B cell (primary cell): Measurements from ENCODE around the gene PSME3. TPM values are rescaled to one million over a fixed set of nuclear protein-coding genes. Genes with fewer than 3 reads are reported as not detected.

Experiments used
- ATAC-seq: fragments of 200-7000 bp; cut with Tn5 transposase; one replicate; pipeline ENCODE4 v1.10.0; 2021; ENCODE audit warnings: low read depth, mild to moderate bottlenecking, moderate number of reproducible peaks, moderate library complexity
- CTCF ChIA-PET: fragments of 350-600 bp; sonication (Branson Sonifier 250); formaldehyde crosslinking; loops from one replicate; lab custom pipeline; 2021; ENCODE audit warnings: antibody characterized with exemption, inconsistent platforms; lab: Charles Lee
- POLR2A ChIA-PET: fragments of 350-600 bp; sonication (Branson Sonifier 250); formaldehyde crosslinking; loops from one replicate; lab custom pipeline; 2021; ENCODE audit warnings: antibody characterized with exemption; lab: Charles Lee
- DNase-seq: peaks from one replicate; pipeline ENCODE4 v3.0.0; 2013
- H2AFZ ChIP-seq: 2 replicates; pipeline ENCODE4 v1.6.1; 2012; ENCODE audit warnings: mild to moderate bottlenecking, low read depth, low read length; ENCODE audit not compliant: insufficient read depth, poor library complexity, severe bottlenecking
- H3K27ac ChIP-seq, 2 donors: 1 replicate in 1 of 2; 2 replicates in 1 of 2; pipeline ENCODE4 v1.5.1; 2012 to 2013; ENCODE audit warnings: low read length in 2 of 2, mild to moderate bottlenecking in 2 of 2, moderate library complexity in 1 of 2
- H3K27me3 ChIP-seq, 4 experiments: fragments of 200-600 bp in 1 of 4; sonication (generic) in 1 of 4; replicated peaks in 1 of 4; 1 replicate in 2 of 4; 2 replicates in 2 of 4; pipeline versions ENCODE4 v1.6.1 to v1.7.0; 2013 to 2016; ENCODE audit warnings: low read length in 3 of 4, mild to moderate bottlenecking in 2 of 4, mixed read lengths in 1 of 4, moderate library complexity in 1 of 4; ENCODE audit not compliant: insufficient read depth in 4 of 4, control insufficient read depth in 3 of 4; ENCODE audit errors: control extremely low read depth in 1 of 4
- H3K36me3 ChIP-seq, 2 experiments: replicated peaks in 1 of 2; 1 replicate in 1 of 2; 2 replicates in 1 of 2; pipeline versions ENCODE4 v1.6.1 to v1.7.1; 2013; ENCODE audit warnings: low read length in 1 of 2; ENCODE audit not compliant: insufficient read depth in 2 of 2, control insufficient read depth in 1 of 2; ENCODE audit errors: control extremely low read depth in 1 of 2, extremely low read depth in 1 of 2
- H3K4me1 ChIP-seq, 2 donors: fragments of 200-600 bp in 1 of 2; sonication (generic) in 1 of 2; 1 replicate in 1 of 2; 2 replicates in 1 of 2; pipeline versions ENCODE4 v1.5.1 to v1.6.1; 2013 to 2017; ENCODE audit warnings: low read length in 2 of 2; ENCODE audit not compliant: control insufficient read depth in 2 of 2, insufficient read depth in 2 of 2
- H3K4me2 ChIP-seq: replicated peaks from 2 replicates; pipeline ENCODE3; 2012; ENCODE audit warnings: mild to moderate bottlenecking, low read depth, low read length; ENCODE audit not compliant: poor library complexity, severe bottlenecking
- H3K4me3 ChIP-seq, 5 experiments: fragments of 200-600 bp in 1 of 5; sonication (generic) in 1 of 5; 1 replicate in 3 of 5; 2 replicates in 2 of 5; pipeline versions ENCODE4 v1.5.1 to v1.7.0; 2011 to 2016; ENCODE audit warnings: low read length in 4 of 5, mild to moderate bottlenecking in 4 of 5, low read depth in 2 of 5, control low read depth in 1 of 5, moderate library complexity in 1 of 5; ENCODE audit not compliant: insufficient read depth in 1 of 5; ENCODE audit errors: control extremely low read depth in 1 of 5, extremely low read depth in 1 of 5
- H3K79me2 ChIP-seq: fragments of 200-600 bp; sonication (generic); one replicate; pipeline ENCODE4 v1.6.0; 2016; ENCODE audit warnings: low read length; ENCODE audit not compliant: control insufficient read depth, insufficient read depth
- H3K9ac ChIP-seq: fragments of 200-600 bp; sonication (generic); 2 replicates; pipeline ENCODE4 v1.6.1; 2017; ENCODE audit warnings: mild to moderate bottlenecking, low read length, moderate library complexity
- H3K9me3 ChIP-seq, 3 donors: one replicate each; pipeline versions ENCODE4 v1.6.1 to v1.7.1; 2013; ENCODE audit warnings: low read length in 2 of 3; ENCODE audit not compliant: control insufficient read depth in 2 of 3, insufficient read depth in 1 of 3; ENCODE audit errors: control extremely low read depth in 1 of 3
- H4K20me1 ChIP-seq: 2 replicates; pipeline ENCODE4 v1.6.0; 2012; ENCODE audit warnings: mild to moderate bottlenecking, low read length; ENCODE audit not compliant: insufficient read depth, control insufficient read depth, poor library complexity, severe bottlenecking
- H3K27ac Mint-ChIP-seq: one replicate; pipeline ENCODE4 v1.8.0; 2021; ENCODE audit warnings: mixed read lengths
- H3K27me3 Mint-ChIP-seq: one replicate; pipeline ENCODE4 v1.8.0; 2021; ENCODE audit warnings: mixed read lengths
- H3K4me1 Mint-ChIP-seq: one replicate; pipeline ENCODE4 v1.8.0; 2021; ENCODE audit warnings: mixed read lengths
- H3K4me3 Mint-ChIP-seq: one replicate; pipeline ENCODE4 v1.8.0; 2021; ENCODE audit warnings: mixed read lengths
- H3K9me3 Mint-ChIP-seq: one replicate; pipeline ENCODE4 v1.8.0; 2022; ENCODE audit warnings: mixed read lengths; ENCODE audit not compliant: insufficient read depth
- EZH2 ChIP-seq: IDR thresholded peaks from 2 replicates; pipeline ENCODE4 v1.6.1; 2012; ENCODE audit warnings: borderline replicate concordance, low read depth, mild to moderate bottlenecking, moderate library complexity, low read length; ENCODE audit not compliant: insufficient read depth, poor library complexity, severe bottlenecking
- WGBS: methylation state at CpG from one replicate; pipeline ENCODE4 v1.1.5; 2013; ENCODE audit warnings: missing lambda C conversion rate; ENCODE audit not compliant: insufficient coverage; 5-methylcytosine and 5-hydroxymethylcytosine counted together
- intact Hi-C: fragments of 100-400 bp; cut with micrococcal nuclease; formaldehyde crosslinking; loops from one replicate; pipeline ENCODE4 v1.10.0; 2022
- polyA plus RNA-seq: library from polyadenylated mRNA; depleted of rRNA; stranded (reverse); fragments of >200 nt; gene quantifications from 2 replicates; pipeline ENCODE4 v1.2.3, GENCODE V29; 2012
- total RNA-seq, 2 donors: library from RNA; stranded (reverse); fragments of 120-200 nt in 1 of 2; gene quantifications; 1 replicate in 1 of 2; 2 replicates in 1 of 2; pipeline versions ENCODE4 v1.2.3 to v1.2.4, GENCODE V29; 2013 to 2022
- TF ChIP-seq, protein P1 (sequence below): fragments of 200-600 bp; IDR thresholded peaks from one replicate; pipeline ENCODE4 v1.8.0; 2022; ENCODE audit warnings: antibody characterized with exemption, mild to moderate bottlenecking

The PSME3 gene
- total and polyA plus RNA-seq, 2 donors (not counting 1 experiment from before 2014, with no cell fraction given), result 43.4 to 76.2 TPM

DNA sequence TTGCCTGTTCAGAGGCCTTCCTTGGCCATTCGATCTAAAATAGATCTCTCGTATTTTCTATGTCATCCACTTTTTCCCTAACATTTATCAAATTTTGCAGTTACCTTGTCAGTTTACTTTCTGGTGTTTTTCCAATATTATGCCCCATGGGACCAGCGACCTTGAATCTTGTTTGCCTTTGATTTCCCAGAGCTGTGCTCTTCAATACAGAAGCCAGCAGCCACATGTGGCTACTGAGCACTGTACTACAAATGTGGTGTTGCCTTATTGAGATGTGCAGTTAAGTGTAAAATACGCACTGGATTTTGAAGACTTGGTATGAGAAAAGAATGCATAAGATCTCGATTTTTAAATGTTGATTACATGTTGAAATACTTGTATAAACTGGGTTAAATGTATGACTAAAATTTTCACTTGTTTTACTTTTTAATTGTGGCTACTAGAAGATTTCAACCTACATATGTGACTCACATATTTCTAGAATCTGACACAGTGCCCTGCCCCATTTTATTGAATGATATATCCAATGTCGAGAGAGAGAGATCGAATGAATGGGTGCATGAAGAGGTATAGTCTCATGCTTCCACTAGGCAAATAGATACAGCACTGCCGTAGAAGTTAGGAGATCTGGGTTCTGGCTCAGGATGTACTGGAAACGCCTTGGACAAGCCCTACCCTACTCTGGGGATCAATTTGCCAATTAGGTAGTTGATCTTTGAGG lies 824 bp upstream of the PSME3 start:
- Histone ChIP-seq H3K36me3 (peaks cover 3 to 21% of the 10 kb centered on the region in 2 experiments), H2AFZ (peak overlapping the region; percentile 98), H3K79me2 (peaks cover 46% of the 10 kb centered on the region), H4K20me1 (no peaks in the 10 kb centered on the region), H3K9ac (peak overlapping the region; percentile 93), H3K4me1 (peaks cover 12 to 20% of the 10 kb centered on the region in 2 donors), H3K9me3 (no peaks in the 10 kb centered on the region), H3K4me2 (peak overlapping the region; percentile 91), H3K4me3 (peak overlapping the region; percentile 88 to 99 (median 92)), H3K27ac (peak overlapping the region; percentile 84 to 94), H3K27me3 (no peaks in the 10 kb centered on the region)
- ChIA-PET POLR2A (interaction anchor here (0.6 to 1.8 kb wide), 4 partner anchors 8 to 255 kb away, joined by 3 to 16 read pairs (median 5); partner anchors contain the start of genes BECN1, PSMC3IP and RPL27), CTCF (interaction anchor here (0.9 to 2.4 kb wide), 5 partner anchors 8 to 166 kb away, joined by 3 to 28 read pairs (median 4); partner anchors contain the start of genes BECN1 and RPL27)
- TF ChIP-seq, protein P1, sequence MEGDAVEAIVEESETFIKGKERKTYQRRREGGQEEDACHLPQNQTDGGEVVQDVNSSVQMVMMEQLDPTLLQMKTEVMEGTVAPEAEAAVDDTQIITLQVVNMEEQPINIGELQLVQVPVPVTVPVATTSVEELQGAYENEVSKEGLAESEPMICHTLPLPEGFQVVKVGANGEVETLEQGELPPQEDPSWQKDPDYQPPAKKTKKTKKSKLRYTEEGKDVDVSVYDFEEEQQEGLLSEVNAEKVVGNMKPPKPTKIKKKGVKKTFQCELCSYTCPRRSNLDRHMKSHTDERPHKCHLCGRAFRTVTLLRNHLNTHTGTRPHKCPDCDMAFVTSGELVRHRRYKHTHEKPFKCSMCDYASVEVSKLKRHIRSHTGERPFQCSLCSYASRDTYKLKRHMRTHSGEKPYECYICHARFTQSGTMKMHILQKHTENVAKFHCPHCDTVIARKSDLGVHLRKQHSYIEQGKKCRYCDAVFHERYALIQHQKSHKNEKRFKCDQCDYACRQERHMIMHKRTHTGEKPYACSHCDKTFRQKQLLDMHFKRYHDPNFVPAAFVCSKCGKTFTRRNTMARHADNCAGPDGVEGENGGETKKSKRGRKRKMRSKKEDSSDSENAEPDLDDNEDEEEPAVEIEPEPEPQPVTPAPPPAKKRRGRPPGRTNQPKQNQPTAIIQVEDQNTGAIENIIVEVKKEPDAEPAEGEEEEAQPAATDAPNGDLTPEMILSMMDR, result no peak
- no peak for TF ChIP-seq EZH2
- ATAC-seq, result peak; percentile 8
- 61% methylated on average over 6 of the region's 9 CpGs for WGBS
- DNase-seq, result no peak
- intact Hi-C loops, result no loop called here
- Mint-ChIP-seq H3K4me1 (peaks cover 24% of the 10 kb centered on the region), H3K4me3 (peak overlapping the region; percentile 98), H3K27ac (peak overlapping the region; percentile 98), H3K9me3 (no peaks in the 10 kb centered on the region), H3K27me3 (no peaks in the 10 kb centered on the region)
